ENCODE data around the gene TTC7B.

Gene TTC7B

GRCh38 chr14:90491911-90492531 lies 324.2 kb downstream of the TTC7B start:
- DNase-seq (ENCODE audit: low read depth, low spot score) = no peak

DNA sequence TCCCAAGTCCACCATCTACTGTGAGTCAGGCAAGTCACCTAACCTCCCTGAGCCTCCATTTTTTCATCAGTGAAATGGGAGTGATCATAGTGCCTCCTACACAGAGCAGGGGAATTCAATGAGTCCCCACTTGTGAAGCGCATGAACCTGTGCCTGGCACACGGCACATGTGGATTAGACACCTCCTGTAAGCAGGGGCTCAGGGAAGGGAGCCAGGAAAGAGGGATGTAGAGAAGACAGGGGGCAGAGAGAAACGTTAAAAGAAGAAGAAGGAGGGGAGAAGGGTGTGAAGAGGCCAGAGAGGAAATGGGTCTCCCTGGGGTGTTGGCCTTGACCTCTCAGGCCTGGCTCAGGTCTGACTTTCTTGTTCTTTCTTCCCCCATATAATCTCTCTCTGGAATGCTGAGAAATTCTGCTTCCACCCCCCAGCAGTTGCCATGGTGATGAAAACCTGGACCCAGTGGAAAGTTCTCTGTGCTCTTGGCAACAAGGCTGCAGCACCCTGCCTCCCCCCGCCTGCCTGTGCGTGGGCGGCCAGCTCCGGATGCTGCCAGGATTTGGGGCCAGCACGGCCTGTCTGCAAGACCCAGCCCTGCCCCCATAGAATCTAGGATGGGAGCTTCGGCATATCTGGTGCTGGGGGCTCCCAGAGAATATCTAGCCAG lies 324.9 kb downstream of the TTC7B start:
- DNase-seq (ENCODE audit: low read depth, low spot score) = no peak

- no peak for DNase-seq (ENCODE audit: low read depth, low spot score)
Observed at GRCh38 chr14:90490720-90491050, 325.5 kb downstream of the TTC7B start.

DNA sequence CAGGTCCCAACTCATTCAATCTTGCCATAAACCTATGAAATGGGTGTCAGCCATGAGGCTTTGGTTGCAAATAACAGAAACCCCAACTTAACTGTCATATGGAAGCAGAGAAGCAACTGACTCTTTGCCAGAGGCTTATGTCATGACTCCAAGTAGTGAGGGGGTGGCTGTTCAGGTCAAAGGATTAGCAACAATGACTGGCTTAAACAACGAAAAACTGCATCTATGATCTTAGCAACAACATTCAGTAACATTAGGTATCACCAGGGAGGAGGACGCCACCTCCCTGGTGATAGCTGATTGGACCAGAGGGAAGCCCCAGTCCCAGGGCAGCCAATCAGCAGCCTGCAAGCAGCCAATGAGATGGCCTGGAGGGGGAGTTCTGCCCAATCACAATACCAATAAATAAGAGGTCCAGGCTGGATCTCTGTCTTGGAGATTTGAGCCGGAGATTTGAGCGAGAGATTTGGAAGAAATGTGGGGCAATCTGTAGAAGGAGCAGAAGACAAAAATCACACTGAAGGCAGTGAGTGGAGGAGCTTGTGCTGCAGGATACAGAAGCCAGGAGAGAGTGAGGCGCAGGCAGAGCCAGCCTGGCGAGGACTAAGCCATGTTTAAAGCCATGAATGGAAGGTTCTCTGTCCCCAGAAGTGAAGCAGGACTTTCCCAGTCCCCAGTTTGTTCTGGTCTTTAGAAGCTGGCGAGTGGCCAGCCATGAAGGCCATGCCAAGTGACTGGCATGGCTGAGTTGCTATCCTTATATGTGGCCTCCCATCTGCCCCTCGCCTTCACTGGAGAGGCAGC lies 326.1 kb downstream of the TTC7B start:
- DNase-seq (ENCODE audit: low read depth, low spot score) = no peak

DNA sequence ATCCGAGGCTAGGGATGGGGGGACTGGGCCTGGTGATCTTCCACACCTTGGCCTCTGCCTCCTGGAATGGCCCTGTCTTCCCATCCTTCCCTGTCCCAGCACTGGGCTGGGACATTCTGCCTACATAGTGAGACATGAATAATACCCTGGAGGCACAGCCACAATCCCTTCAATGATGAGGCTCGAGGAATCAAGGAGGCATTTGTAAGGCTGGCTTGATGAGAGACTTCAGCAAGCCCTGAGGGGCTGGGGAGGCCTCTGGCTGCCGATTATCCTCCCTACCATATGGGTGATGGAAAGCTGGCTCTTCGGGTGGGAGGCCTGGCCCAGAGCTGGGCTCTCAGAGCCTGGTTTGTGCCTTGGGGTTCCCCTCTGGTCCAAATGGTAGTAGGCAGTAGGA lies 326.9 kb downstream of the TTC7B start:
- no peak for DNase-seq (ENCODE audit: low read depth, low spot score)

DNA sequence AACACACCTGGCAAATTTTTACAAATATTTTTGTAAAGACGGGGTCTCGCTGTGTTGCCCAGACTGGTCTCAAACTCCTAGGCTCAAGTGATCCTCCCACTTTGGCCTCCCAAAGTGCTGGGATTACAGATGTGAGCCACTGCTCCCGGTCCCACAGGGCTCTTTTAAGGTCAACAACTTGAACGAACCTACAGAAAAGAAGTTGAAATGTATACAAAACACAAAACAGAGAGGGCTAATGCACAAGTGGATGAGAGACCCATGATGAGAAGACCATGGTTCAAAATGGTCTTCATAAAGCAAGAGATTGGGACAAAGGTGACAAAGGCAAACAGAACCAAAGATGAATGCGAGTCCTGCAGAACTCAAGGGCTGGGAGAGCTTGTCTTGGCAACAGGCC lies 328.0 kb downstream of the TTC7B start:
- no peak for DNase-seq (ENCODE audit: low read depth, low spot score)

DNA sequence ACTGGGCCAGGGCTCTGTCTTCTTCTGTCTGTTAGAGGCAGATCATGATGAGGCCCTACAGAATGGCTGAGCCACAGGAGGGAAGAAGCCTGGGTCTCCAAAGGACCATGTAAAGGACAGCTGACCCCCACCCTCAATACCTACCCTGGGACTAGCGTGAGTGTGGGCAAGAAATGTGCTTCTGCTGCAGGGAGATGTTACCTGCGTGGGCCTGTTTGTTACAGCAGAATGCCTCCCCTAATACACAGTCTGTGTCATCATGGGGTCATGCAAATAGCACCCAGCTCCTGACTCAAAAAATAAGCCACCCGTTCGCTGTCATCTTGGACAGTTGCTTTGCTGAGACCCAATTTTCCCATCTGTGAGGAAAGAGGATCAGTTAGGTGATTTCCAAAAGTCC lies 328.8 kb downstream of the TTC7B start:
- no peak for DNase-seq (ENCODE audit: low read depth, low spot score)

DNA sequence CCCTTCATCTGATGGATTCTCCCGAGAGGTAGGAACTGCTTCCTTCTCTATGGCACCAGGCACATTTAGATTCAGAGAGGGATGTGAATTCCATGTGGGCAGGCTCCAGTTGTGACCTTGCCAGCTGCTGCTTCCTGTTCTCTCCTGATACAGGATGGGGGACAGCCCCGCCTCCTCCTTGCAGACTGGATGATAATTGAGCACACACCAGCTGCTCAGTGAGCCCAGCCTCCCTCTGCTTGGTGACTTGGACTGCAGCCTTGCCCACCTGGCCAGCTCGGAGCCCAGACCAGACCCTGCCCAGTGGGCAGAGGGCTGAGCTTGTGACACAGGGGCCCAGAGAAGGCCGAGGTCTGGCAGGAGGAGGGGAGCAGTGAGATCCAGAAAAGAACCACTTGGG lies 329.2 kb downstream of the TTC7B start:
- no peak for DNase-seq (ENCODE audit: low read depth, low spot score)

GRCh38 chr14:90484291-90484690 lies 331.9 kb downstream of the TTC7B start:
- DNase-seq (ENCODE audit: low read depth, low spot score) = no peak

GRCh38 chr14:90483571-90483974 lies 332.7 kb downstream of the TTC7B start:
- DNase-seq (ENCODE audit: low read depth, low spot score) = no peak

DNA sequence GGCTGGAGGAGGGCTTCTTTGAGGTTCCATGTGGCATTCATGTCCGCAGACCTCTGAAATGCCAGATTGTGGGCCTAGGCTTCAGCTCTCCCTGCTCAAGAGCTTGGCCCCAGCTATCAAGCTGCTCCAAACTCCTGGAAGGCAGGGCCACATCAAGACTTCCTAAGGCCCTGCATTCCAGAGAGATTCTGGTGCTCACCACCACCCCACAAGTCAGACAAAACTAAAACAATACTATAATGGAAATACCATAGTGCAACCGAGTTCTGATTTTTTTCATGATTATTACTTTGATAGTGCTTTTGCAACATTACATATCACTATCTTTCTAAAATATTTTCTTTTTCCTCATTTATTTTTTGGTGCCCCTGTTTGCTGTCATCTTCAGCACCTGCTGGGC lies 333.1 kb downstream of the TTC7B start:
- no peak for DNase-seq (ENCODE audit: low read depth, low spot score)

GRCh38 chr14:90475298-90475697 lies 340.9 kb downstream of the TTC7B start:
- DNase-seq (ENCODE audit: low read depth, low spot score) = no peak
